Vagina (tissue), 2 donors: ENCODE results near the gene CTBP1.

Experiments
- POLR2A ChIP-seq, 2 donors: fragments of 450-650 bp; IDR thresholded peaks; one replicate each; pipeline ENCODE4 v1.6.1; 2017; ENCODE audit warnings: antibody characterized with exemption in 2 of 2, mild to moderate bottlenecking in 2 of 2, moderate library complexity in 2 of 2
- TF ChIP-seq, protein P1 (sequence below), 3 experiments: fragments of 450-650 bp in 2 of 3; fragments of 200-600 bp in 1 of 3; sonication (generic) in 1 of 3; IDR thresholded peaks; one replicate each; pipeline ENCODE4 v1.5.1; 2017 to 2019; ENCODE audit warnings: antibody characterized with exemption in 3 of 3, mild to moderate bottlenecking in 2 of 3, moderate library complexity in 2 of 3

DNA sequence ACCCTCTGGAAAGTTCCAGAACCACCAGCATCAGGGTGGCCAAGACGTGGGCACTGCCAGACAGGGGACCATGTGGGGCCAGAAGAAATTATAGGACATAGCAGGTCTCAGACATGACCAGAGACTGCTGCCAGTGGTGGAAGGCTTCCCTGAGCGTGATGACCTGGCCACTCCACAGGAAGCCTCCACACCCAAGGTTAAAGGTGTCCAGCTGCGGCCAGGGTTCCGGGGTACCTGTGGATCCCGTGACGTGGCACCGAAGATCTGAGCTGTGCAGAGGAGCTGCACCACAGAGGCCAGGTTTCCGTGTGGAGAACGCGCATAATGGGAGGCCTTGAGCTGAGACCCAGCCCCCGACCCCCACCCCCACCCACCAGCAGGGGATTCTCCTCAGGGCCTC is 16.4 kb upstream of the CTBP1 start:
- TF ChIP-seq POLR2A (IDR thresholded peaks at IDR 0.05): no peak
- TF ChIP-seq, protein P1, sequence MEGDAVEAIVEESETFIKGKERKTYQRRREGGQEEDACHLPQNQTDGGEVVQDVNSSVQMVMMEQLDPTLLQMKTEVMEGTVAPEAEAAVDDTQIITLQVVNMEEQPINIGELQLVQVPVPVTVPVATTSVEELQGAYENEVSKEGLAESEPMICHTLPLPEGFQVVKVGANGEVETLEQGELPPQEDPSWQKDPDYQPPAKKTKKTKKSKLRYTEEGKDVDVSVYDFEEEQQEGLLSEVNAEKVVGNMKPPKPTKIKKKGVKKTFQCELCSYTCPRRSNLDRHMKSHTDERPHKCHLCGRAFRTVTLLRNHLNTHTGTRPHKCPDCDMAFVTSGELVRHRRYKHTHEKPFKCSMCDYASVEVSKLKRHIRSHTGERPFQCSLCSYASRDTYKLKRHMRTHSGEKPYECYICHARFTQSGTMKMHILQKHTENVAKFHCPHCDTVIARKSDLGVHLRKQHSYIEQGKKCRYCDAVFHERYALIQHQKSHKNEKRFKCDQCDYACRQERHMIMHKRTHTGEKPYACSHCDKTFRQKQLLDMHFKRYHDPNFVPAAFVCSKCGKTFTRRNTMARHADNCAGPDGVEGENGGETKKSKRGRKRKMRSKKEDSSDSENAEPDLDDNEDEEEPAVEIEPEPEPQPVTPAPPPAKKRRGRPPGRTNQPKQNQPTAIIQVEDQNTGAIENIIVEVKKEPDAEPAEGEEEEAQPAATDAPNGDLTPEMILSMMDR (IDR thresholded peaks at IDR 0.05): no peak
